ENCODE measurements around the gene CCDC69.

- TF ChIP-seq CTCF (IDR thresholded peaks at IDR 0.05): no peak
- TF ChIP-seq POLR2A (IDR thresholded peaks at IDR 0.05): no peak
Measured at GRCh38 chr5:151216781-151217180, 7.1 kb downstream of the CCDC69 start.
